Liver (tissue), 9 donors: ENCODE results near the gene SBF2. TPM values are rescaled to one million over a fixed set of nuclear protein-coding genes. Genes with fewer than 3 reads are reported as not detected.

ENCODE experiments used
- DNase-seq: peaks from one replicate; pipeline ENCODE4 v3.0.0-alpha.2; 2017; ENCODE audit warnings: low spot score
- H3K27ac ChIP-seq, 2 donors: one replicate each; pipeline ENCODE4 v1.7.0; 2013; ENCODE audit warnings: inconsistent platforms in 2 of 2, low read length in 2 of 2, control low read depth in 1 of 2, low read depth in 1 of 2, mild to moderate bottlenecking in 1 of 2
- H3K27me3 ChIP-seq, 4 donors: one replicate each; pipeline versions ENCODE4 v1.6.1 to v1.7.0; 2013; ENCODE audit warnings: low read length in 3 of 4, inconsistent platforms in 1 of 4, mild to moderate bottlenecking in 1 of 4, moderate library complexity in 1 of 4; ENCODE audit not compliant: control insufficient read depth in 4 of 4, insufficient read depth in 4 of 4
- H3K36me3 ChIP-seq, 4 donors: one replicate each; pipeline versions ENCODE4 v1.6.1 to v1.7.0; 2013; ENCODE audit warnings: low read length in 3 of 4, mild to moderate bottlenecking in 3 of 4, low read depth in 1 of 4, moderate library complexity in 1 of 4; ENCODE audit not compliant: control insufficient read depth in 4 of 4, insufficient read depth in 3 of 4
- H3K4me1 ChIP-seq, 4 donors: one replicate each; pipeline versions ENCODE4 v1.6.1 to v1.7.0; 2013; ENCODE audit warnings: low read length in 3 of 4, mild to moderate bottlenecking in 3 of 4, moderate library complexity in 1 of 4; ENCODE audit not compliant: control insufficient read depth in 4 of 4, insufficient read depth in 4 of 4
- H3K4me3 ChIP-seq, 3 donors: one replicate each; pipeline versions ENCODE4 v1.6.1 to v1.7.0; 2013; ENCODE audit warnings: low read length in 3 of 3, control low read depth in 1 of 3, low read depth in 1 of 3, mild to moderate bottlenecking in 1 of 3
- H3K9ac ChIP-seq, 2 donors: one replicate each; pipeline ENCODE4 v1.7.0; 2013; ENCODE audit warnings: low read length in 2 of 2, mild to moderate bottlenecking in 2 of 2, moderate library complexity in 2 of 2, control low read depth in 1 of 2, low read depth in 1 of 2
- H3K9me3 ChIP-seq, 4 donors: one replicate each; pipeline versions ENCODE4 v1.6.1 to v1.7.0; 2013; ENCODE audit warnings: low read length in 3 of 4; ENCODE audit not compliant: control insufficient read depth in 4 of 4
- EGR1 ChIP-seq, 2 donors: IDR thresholded peaks; 2 replicates each; pipeline ENCODE4 v1.6.1; 2016 to 2018; ENCODE audit warnings: antibody characterized with exemption in 2 of 2, low read depth in 2 of 2
- FOXA1 ChIP-seq: IDR thresholded peaks from 2 replicates; pipeline ENCODE4 v1.6.1; 2016; ENCODE audit warnings: antibody characterized with exemption
- FOXA2 ChIP-seq: IDR thresholded peaks from 2 replicates; pipeline ENCODE4 v1.6.1; 2016; ENCODE audit warnings: antibody characterized with exemption
- GABPA ChIP-seq, 2 donors: IDR thresholded peaks in 1 of 2; conservative IDR thresholded peaks in 1 of 2; 2 replicates each; pipeline ENCODE4 v1.6.1; 2016; ENCODE audit warnings: antibody characterized with exemption in 2 of 2, mild to moderate bottlenecking in 1 of 2, moderate library complexity in 1 of 2
- NR2F2 ChIP-seq: IDR thresholded peaks from 2 replicates; pipeline ENCODE4 v1.6.1; 2016; ENCODE audit warnings: antibody characterized with exemption
- RAD21 ChIP-seq, 2 donors: IDR thresholded peaks; 2 replicates each; pipeline ENCODE4 v1.6.1; 2016; ENCODE audit warnings: antibody characterized with exemption in 2 of 2, mild to moderate bottlenecking in 2 of 2
- RXRA ChIP-seq, 2 donors: IDR thresholded peaks; 2 replicates each; pipeline ENCODE4 v1.6.1; 2017 to 2018; ENCODE audit warnings: antibody characterized with exemption in 2 of 2, mild to moderate bottlenecking in 1 of 2
- SP1 ChIP-seq: IDR thresholded peaks from 2 replicates; pipeline ENCODE4 v1.6.1; 2018; ENCODE audit warnings: antibody characterized with exemption, mild to moderate bottlenecking
- TAF1 ChIP-seq: conservative IDR thresholded peaks from 2 replicates; pipeline ENCODE4 v1.6.1; 2016; ENCODE audit warnings: antibody characterized with exemption, mild to moderate bottlenecking
- WGBS: extraction: QIAGEN DNeasy Blood & Tissue Kit; methylation state at CpG from one replicate; pipeline ENCODE4 v1.1.7; 2013; 5-methylcytosine and 5-hydroxymethylcytosine counted together
- polyA plus RNA-seq, 2 donors: library from polyadenylated mRNA; stranded (reverse) in 1 of 2; unstranded in 1 of 2; fragments of 200-250 nt in 1 of 2; fragments of >200 nt in 1 of 2; fragmentation: Nextera tagmentation in 1 of 2; extraction: Ambion mirVana in 1 of 2; gene quantifications; one replicate each; pipeline versions ENCODE4 v1.2.1 to v1.2.3, GENCODE V29; 2013 to 2015
- total RNA-seq, 2 donors: library from RNA; depleted of rRNA; stranded (reverse); fragments of >200 nt; gene quantifications; one replicate each; pipeline ENCODE4 v1.2.3, GENCODE V29; 2014
- TF ChIP-seq, protein P1 (sequence below): fragments of 150-350 bp; IDR thresholded peaks from 2 replicates; pipeline ENCODE4 v1.5.1; 2017; ENCODE audit warnings: improper control_type of control experiment, low read depth, low read length; ENCODE audit not compliant: missing input control
- TF ChIP-seq, protein P2 (sequence below): IDR thresholded peaks from 2 replicates; pipeline ENCODE4 v1.6.1; 2016; ENCODE audit warnings: antibody characterized with exemption
- donor health status: healthy.
- donor health status: healthy.
- donor health status: healthy.
- donor health status: healthy.
- donor health status: healthy.

Gene SBF2
- total and polyA plus RNA-seq, 4 donors = 7.5 to 31.3 (median 14.7) TPM

DNA sequence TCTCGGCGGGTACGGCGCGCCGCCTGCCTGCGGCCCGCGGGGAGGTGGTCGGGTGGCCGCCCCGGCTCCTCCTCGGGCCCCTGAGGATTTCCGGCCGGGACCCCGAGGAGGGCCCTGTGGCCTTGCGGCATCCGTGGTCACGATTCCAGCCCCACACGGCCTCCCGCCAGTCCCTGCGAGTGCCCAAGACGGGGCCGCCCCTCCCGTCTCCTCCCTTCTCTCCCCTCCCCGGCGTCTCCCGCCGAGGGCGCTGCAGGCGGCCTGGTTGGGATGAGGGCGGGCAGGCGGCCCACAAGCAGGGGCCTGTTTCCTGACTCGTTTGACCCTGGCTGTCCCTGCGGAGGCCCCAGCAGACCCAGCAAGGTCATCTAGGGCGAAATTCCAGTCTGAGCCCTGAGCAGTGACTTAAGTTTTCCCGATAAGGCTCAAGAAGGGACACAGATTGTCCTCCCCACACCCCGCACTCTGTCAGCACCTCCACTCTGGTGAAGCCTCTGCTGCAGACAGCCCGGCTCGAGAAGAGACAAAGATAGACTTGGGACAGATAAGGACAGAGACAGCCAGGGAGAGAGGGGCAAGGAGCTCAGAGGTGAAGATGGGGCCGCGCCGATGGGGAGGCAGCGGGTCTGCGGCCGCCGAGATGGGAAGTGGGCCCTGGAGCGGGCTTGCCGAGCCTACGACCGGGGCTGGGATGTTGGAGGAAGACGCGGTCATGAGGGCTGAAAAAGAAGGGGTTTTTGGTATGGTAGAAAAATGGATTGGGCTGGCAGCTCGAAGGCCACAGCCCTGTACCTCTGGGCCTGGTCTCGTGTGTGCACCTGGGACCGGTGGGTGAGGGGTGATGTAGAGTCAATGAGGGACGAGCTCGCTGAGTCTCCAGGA, 535.1 kb downstream of the SBF2 start:
- Histone ChIP-seq H3K9ac (peak overlapping the region in 1 of 2 donors; percentile 45), H3K36me3 (no peaks in the 10 kb centered on the region), H3K4me1 (peaks cover 0 to 12% (median 6%) of the 10 kb centered on the region in 4 donors), H3K27ac (peak overlapping the region; percentile 58 to 65), H3K27me3 (no peaks in the 10 kb centered on the region), H3K9me3 (no peaks in the 10 kb centered on the region), H3K4me3 (peak overlapping the region; percentile 63 to 76 (median 65))
- TF ChIP-seq EGR1 (IDR thresholded peaks at IDR 0.05; ENCODE audit: low read depth in 2 of 2) (no peak), TAF1 (no peak), FOXA2 (no peak), NR2F2 (peak; percentile 99), GABPA (IDR thresholded peaks at IDR 0.05 in 1 of 2, conservative IDR thresholded peaks at IDR 0.05 in 1 of 2) (no peak), FOXA1 (no peak), RAD21 (IDR thresholded peaks at IDR 0.05) (peak; percentile 48 to 59), RXRA (IDR thresholded peaks at IDR 0.05) (peak; percentile 75 to 85), SP1 (peak; percentile 48)
- TF ChIP-seq, protein P1, sequence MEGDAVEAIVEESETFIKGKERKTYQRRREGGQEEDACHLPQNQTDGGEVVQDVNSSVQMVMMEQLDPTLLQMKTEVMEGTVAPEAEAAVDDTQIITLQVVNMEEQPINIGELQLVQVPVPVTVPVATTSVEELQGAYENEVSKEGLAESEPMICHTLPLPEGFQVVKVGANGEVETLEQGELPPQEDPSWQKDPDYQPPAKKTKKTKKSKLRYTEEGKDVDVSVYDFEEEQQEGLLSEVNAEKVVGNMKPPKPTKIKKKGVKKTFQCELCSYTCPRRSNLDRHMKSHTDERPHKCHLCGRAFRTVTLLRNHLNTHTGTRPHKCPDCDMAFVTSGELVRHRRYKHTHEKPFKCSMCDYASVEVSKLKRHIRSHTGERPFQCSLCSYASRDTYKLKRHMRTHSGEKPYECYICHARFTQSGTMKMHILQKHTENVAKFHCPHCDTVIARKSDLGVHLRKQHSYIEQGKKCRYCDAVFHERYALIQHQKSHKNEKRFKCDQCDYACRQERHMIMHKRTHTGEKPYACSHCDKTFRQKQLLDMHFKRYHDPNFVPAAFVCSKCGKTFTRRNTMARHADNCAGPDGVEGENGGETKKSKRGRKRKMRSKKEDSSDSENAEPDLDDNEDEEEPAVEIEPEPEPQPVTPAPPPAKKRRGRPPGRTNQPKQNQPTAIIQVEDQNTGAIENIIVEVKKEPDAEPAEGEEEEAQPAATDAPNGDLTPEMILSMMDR = peak; percentile 16
- TF ChIP-seq, protein P2, sequence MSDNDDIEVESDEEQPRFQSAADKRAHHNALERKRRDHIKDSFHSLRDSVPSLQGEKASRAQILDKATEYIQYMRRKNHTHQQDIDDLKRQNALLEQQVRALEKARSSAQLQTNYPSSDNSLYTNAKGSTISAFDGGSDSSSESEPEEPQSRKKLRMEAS = no peak
- WGBS = 20% methylated on average over 58 of the region's 58 CpGs
- DNase-seq = peak; percentile 70

- 4% methylated on average over 64 of the region's 64 CpGs for WGBS
- Histone ChIP-seq H3K4me3 (peak overlapping the region; percentile 65 to 83 (median 76)), H3K4me1 (peaks cover 0 to 12% (median 6%) of the 10 kb centered on the region in 4 donors), H3K27ac (peak overlapping the region; percentile 58 to 65), H3K9me3 (no peaks in the 10 kb centered on the region), H3K9ac (peak overlapping the region; percentile 45 to 72), H3K36me3 (no peaks in the 10 kb centered on the region), H3K27me3 (no peaks in the 10 kb centered on the region)
- TF ChIP-seq NR2F2 = no peak
- TF ChIP-seq, protein P1 = peak; percentile 89
- peak in 1 of 2 donors; percentile 9 for TF ChIP-seq RXRA (IDR thresholded peaks at IDR 0.05)
- DNase-seq = peak; percentile 90
Observed at GRCh38 chr11:9757809-9758636, 536.0 kb downstream of the SBF2 start.
